Measurements from ENCODE around the gene CNBD2.

DNA sequence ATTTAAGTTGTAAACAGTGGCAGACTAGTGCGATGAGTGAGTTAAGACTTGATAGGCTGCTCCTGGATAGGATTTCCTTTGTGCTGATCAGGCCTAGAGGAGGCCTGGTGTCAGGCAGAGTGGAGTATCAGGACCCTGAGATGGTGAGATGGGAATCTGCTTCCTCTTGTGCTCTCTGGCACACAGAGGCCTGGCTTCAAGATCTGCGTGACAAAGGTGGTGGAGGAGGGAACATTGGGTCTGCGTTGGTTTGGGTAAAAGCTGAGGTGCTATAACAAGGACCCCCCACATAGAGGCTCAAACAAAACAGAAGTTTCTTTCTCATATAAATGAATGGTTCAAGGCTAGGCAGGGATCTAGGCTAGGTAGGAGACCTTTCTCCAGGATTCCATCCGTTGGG is 34.3 kb upstream of the CNBD2 start:
- TF ChIP-seq POLR2A (IDR thresholded peaks at IDR 0.05; ENCODE audit: low read depth, low read length): no peak
- no peak for TF ChIP-seq POLR2AphosphoS5 (IDR thresholded peaks at IDR 0.05; ENCODE audit: low read depth, low read length)
- TF ChIP-seq TAF1 (IDR thresholded peaks at IDR 0.05; ENCODE audit: low read depth, low read length): no peak

Data from GM12891 (cell line).